ENCODE data around the gene POLG.

Gene POLG

DNA sequence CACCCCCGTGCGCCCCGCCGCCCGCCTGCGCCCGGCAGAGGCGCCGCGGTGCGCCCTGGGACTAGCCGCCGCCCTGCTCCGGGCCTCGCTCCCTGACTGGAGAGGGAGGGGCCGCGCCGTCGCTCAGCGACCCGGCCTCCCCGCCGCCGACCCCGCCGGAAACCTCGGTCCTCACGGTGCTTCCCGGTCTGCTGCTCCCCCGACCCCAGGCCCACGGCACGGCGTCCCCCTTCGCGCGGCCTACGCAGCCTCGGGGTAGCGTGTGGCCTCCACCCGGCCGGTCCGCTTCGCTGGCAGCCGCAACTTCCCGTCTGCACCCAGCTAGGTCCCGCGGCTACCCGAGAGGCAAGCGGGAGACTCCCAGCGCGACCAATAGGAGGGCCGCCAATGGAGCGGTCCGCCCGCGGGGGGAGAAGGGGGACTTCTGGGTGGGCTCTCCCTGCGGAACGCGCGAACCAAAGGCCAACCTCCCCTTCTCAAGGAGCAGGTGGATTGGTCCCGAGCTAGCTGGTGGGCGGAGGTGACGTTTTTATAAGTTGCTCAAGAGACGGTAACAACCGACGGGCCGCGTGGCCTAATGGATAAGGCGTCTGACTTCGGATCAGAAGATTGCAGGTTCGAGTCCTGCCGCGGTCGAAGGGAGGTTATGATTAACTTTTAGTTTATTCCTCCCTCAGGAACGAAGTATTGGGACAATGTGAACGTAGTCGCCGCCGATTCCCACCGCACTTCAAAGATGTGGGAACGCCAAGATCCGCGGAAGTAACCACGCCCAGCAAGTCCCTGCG lies at the start of gene POLG:
POLG (minus strand) TSS at position 315 of the 788 bp plus-strand sequence. CDS start 1,070 bp downstream, outside the sequence.
- DNase-seq = peak; percentile 90 to 97

DNA sequence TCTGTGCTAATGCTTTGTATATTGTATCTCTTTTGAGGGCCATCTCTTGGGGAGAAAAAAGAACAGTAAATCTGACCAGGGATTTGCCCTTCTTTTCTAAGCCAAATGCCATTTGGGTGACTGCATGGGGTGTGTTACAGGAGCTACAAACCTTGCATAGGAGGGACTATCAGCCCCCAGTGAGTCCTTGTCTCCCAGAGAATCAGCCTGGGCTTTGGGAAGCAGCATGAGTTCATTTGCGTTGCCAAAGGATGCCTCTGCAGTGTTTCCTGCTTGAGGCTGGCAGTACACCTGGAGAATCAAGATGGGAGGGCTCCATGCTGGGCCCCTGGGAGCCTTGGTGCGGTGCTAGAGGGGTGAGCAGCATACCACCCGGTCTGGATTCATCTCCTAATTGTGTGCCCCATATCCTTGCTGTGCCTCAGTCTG lies 49.6 kb upstream of the POLG start:
- DNase-seq = no peak

DNA sequence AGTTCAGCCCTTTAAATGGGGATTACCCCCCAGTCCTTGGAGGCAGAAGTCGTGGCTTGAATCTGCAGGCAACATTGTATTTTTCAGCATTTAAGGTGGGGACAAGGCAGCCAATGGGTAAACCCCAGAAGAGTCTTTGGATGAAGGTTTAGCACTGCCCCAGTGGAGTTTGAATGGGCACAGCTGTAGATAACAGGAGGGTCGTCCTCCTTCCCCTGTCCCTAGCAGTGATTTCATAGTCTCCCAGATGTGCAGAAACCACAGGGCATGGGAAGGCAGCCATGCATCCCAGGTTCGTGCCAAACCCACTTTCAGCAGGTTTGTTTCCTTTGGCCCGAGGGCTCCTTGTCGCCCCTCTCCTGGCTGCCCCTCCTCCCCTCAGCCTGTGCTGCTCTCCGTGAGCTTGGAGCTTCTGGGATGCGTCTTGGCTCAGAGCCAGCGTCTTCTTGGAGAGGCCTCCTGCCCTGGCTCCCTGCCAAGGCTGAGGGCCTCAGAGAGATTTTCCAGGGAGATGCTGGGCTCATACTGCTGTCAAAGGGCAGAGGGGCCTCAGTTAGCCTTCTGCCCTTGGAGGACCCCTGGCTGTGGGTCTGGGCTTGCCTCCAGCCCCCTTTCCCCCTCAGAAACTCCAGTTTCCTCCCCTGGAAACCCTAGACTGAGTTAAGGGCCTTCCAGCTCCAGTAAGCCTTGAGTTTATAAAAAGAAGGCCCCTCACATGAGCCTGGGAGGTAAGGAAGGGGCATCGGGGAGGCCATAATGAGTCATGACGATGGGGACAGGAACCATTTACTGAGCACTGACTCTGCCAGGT lies 48.9 kb upstream of the POLG start:
- DNase-seq = peak; percentile 10 to 66

DNA sequence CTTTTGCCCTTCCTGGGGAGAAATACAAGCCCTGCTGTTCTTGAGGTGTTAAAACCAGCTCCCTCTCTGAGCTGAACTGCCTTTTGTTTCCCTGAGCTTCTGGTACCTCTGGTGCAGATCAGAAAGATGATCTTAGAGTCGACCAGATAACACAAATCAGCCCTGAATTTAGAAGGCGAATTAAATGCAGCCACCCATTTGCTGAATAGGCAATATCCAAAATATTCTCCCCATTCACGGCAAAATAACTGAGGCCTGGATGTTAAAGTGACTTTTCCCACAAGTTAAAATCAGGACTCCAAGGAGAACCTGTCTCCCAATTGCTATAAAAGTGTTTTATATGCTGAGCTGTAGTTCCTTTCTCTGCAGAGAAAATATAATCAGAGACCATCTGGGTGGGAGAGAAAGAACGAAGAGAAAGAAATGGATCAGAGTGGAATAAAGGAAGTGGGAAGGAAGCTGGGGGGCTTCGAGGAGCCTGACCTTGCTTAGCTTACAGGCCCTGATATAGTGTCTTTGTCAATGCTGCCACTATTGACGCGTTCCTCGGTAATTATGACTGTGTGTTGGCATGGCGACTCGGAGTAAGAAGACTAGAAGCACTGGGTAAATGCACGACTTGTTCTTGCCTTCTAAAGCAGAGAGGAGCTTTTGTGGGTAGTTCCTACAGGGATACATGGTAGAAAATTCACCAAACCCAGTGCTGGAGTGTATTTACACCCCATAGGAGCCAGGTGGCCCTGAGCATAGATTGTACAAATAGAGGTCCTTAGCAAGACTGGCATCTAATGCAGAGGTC lies 47.5 kb upstream of the POLG start:
- no peak for DNase-seq

DNA sequence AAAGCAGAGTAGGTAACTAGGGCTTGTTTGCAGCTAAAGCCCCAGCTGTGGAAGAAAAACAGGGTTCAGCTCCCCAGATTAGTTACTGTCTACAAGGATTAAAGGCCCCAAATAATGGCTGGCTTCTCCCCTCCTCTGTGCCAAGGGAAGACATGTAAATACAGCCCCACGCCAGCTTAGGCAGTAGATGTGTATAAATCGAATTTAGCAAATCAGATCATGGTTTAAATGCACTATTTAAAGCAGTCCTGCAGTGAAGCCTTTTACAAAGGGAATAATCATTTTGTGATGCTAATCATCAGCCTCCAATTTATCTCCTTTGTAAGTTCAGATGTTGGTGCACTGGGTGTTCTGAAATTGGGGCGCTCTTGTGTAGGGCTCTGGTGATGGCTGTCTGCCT lies 46.7 kb upstream of the POLG start:
- no peak for DNase-seq

DNA sequence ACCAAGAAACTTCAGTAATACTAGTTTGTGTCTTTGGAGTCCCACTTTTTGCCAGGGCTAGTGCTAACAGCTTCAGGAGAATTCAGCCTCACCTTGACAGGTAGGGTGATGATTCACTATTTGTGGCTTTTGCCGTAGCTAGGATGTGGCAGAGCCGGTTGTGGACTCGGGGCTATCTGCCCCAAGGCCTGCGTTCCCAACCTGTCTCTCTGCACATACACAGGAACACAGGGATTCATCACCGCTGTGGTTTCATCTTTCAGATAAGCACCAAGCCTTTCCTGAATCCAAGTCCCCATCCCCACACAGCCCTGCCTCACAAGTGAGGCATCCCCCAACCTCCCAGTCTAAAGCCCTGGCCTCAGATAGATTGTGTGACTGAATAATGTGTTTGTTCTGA lies 45.2 kb upstream of the POLG start:
- no peak for DNase-seq

DNA sequence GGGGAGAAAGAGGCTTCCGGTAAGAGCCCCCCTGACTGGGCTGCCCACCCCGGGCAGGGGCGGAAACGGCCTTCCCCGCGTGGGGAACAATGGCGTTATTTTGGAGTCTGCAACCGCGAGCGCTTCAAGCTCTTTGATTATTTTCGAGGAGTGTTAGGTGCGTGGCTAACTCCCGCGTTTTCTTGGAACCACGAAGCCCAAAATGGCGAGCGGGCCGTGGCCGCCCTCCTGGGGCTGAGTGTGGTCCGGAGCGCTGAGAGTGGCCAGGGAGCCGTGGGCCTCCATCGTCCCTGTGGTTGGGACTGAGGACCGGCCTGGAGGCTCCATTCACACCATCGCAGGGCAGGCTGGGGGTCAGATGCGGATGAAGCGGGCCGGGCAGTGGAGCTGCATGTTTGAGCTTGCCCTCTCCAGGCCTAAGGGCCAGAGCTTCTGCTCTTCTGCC lies 44.6 kb upstream of the POLG start:
- no peak for DNase-seq

DNA sequence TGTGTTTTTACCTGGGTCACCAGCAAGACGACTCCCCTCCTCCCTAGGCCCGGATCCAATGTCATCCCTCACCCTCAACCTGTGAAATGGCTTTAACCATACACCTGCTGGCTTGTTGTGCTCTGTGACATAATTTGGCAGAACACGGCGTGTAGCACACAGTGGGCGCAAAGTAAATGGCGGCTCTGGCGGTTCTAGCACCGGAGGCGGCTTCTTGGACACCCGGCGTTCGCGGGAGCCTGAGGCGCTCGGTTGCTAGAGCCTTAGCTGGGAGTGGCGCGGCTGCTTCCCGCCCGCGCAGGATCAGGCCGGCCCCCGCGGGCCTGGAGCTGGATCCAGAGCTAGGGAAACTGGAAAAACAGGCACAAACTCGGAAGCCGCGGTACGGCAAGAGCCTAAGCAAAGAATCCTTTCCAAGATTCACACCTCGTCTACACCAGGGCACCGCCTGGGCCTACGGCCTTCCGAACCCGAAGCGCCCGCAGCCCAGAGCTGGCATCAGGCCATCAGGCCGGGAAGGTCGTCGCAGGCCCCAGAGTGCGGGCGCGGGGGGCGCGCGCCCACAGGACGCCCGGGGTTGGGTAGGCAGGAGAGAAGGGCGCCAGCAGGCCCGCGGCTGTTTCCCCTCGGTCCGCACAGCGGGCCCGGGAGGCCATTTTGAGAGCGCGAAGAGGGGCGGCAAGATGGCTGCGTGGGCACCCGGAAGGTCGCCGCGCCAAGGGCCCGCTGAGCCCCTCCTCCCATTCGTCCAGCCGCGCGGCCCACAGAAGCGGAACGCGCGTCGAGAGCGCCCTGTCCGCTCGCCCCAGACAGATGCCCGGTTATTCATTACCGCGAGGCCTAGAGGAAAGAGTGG lies 43.9 kb upstream of the POLG start:
- no peak for DNase-seq

DNA sequence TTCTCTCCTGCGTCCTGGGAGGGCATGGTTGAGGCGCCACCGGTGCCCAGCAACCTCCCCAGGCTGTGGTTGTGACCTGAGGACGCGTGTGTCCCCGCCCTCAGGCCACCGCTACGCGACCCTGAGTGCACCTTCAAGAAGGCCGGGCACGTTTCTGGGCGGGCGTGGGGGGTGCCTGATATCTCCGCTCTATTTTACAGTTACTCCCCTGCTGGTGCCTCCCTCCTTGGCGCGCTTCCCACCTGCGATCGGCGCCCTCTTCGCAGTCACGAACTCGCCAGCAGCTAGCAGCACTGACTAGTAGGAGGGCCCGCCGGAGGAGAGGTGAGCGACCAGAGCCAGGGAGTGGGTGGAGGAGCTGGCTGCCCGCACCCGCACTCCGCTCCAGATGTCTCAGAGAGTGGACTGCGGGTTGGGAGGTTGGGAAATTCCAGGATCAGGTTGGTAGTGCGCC lies 43.2 kb upstream of the POLG start:
- DNase-seq = no peak

DNA sequence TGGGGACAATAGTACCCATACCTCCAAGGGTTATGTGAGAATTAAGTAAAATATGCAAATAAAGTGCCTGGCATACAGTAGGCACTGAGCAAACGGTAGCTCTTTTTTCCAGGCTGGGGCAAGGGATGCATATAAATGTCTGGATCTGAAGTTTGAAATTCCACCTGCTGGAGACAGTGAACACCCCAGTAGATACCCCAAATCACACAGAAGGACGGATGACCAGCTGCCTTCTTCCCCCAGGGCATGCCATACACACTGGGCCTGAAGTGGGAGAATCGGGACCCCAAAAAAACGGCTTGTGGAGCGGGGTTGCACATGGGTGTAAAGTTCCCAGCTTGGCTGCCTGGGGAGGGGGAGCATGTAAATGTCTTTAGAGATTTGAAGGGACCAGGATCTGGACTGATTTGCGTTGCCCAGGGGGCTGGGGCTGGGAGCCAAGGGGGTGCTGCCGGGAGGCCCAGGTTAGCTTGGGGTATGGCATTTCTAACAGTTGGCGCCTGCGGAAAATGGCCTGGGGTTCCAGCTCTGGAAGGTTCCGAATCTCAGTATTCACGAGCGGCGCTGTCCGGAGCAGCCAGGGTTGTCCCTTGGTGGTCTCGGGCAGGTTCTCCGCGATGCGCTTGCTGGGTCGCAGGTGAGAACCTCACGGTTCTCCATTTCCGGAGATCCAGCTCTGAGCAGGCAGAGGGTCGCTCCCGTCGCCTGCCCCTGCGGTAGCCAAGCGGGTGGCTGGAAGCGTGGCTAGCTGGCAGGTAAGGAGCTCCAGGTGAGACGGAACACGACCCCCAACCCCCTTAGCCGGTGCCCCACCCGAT lies 42.6 kb upstream of the POLG start:
- no peak for DNase-seq

DNA sequence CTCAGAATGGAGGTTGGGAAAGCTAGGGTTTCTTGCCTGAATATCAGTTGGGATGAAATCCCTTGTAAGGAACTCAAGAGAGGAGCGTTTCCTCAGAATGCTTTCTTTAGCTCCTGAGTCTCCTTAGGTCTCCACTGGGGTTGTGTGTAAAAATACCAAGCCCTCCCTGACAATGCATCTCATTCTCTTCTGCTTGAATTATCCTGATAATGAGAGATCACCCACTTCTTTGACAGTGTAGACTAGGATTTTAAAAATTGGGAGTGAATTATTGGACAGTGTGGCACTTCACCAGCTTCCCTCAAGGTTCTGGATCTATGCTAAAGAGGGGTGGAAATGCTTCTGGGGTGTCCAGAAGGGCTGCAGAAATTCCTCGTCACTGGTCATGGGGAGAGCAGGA lies 41.8 kb upstream of the POLG start:
- no peak for DNase-seq

DNA sequence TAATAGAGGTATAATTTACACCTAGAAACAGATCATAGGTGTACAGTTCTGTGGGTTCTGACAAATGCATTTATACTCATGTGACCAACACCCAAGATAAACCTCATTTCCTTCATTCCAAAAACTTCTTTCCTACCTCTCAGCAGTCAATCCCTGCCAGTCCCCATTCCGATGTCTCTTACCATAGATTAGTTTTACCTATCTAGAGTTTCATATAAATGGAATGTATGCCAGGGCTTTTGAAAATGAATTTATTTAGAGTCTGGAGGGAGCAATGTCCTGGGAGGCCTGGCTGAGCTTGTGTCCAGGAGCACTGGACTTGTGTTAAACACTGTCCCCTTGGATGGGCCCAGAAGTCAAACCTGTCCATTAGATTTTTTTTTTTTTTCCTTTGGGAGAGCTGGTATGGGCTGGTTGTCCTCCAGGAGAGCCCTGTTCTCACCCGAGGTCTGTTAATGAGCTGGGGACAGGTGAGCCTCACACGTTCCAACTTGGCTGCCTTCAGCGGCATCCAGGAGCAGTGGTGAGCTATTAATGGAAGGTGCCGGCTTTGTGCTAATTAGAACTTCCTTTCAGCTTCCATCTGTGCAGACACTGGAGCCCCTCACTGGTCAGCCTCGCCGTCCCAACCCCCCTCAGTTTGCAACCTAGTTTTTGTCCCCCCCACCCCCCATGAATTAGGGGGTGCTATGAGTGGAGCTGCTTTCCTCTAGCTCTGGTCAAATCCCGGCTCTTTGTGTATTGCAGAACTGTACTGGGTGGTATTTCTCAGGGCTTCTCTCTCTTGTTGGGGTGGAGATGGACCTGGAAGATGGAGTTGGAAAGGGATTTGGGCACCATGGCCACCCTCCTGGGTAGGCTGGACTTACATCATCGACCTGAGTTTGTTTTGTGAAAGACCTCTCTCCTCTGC lies 40.7 kb upstream of the POLG start:
- DNase-seq = peak; percentile 24 to 51

DNA sequence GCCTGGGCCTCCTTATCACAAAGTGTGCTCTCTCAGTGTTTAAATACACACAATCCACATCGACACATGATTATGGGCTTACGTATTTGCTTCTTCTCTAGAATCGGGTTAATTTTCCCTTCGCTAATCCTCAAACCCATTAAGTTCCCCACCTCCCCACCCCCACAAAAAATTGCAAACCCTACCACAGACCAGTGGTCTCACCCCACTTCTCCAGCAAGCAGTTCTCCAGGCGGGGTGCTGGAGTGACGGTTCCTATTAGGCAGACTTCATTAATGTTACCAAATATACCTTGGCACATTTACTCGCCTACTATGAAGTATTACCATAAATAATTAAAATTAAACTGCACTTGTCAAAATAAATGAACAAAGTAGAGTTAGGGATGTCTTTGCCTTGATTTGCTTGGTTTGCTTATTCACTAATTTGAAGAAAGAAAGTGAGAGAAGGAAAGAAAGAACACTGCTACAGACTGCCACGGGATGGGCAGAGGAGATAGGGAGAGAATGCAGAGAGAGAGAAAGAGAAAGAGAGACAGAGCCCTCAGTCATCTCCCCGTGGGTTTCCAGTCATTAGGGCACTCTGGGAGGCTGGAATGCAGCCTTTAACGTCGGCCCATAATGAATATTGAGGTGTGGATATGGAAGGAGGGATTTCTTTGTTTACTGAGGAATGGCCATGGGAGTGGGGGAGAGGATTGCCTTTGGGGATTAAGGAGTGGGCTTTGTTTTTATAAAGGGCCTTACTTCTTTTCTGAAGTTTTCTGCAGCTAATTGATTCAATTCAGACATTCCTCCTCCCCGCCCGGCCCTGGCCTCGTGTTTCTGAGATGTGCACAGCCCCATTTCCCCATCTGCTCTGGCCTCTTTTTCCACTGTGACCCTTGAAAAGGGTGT lies 39.7 kb upstream of the POLG start:
- DNase-seq = no peak

DNA sequence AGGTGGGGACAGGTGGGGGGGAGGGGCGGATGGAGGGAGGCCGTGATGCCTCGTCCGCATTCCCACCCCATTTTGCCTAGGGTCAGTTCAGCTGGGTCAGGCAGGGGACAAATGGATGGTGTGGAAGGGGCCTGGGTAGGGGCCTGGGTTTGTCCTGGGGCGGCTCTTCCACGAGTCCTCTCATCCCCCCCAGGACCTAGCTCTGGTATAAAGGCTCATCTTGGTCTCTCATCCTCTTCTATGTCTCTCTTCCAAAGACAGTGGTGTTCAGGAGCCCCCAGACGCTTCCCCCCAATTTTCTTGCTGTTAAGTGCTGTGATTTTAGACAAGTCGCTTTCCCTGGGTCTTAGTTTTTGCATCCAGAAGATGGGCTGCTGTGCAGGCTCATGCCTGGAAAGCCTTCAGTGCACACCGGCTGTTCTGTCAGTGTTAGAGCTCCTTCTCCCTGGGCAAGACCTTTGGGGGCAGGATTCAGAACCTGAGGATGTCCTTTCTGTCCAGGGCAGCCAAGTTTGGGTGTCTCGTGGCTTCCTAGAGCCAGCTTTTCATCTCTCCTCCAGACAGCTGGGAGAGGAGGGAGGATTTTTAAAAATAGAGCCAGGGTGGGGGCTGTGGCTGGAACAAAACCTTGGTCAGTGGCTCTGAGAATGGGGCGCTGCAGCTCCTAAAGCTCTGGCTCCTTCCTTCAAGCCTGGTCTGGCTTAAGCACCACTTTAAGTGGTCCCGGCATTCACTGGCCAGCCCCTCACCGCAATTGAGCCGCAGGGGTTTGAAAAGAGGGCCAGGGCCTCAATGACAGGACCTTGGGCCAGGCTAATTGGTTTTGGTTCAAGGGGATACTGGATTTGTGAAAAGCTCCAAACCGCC lies 37.7 kb upstream of the POLG start:
- DNase-seq = no peak

DNA sequence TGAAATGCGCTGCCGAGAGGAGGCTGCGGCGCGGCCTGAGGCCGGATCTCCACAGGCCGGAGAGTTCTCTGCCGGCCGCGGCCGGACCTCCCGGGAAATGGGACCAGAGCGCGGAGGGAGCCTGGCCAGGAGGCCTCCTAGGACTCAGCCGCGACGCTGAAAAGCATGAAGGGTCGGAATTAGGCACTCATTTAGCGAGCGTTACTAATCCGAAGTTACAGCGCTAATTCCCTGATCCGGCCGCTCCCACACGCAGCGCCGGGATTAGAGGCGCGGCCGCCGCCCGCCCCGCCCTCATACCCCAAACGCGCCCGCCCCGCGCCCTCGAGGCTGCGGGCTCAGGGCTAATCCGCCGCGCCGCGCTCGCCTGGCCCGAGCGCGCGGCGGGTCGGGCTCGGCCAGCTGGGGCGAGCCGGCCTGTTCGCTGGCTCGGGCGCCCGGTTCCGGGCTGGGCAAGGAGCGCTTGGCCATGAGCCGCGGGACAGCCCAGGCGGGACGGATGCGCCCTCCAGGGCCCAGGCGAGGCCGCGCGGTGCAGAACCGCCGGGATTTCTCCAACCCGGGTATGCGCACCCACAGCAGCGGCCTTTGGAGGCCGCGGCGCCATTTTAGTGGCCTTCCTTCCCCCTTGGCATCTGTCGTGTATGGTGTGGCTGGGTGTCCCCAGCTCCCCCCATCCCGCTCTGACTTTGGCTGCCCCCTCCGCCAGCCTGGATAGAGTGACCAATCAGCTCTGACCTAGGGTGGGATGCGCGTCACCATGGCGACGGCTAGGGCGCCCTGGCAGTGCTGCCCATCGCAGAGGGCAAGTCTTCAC lies 36.8 kb upstream of the POLG start:
- no peak for DNase-seq

DNA sequence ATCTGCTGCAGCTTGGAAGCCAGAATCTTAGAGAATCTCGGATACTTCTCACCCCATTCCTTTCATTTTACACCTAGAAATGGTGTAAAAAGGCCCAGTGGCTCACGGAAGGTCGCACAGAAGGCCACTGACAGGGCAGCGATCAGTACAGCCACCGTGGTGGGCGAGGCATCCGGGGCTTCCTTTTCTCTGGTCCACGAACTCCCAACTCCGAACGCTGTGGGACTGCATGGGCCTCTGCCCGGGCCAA lies 36.3 kb upstream of the POLG start:
- no peak for DNase-seq

All from cerebellar nuclear complex (tissue), 1 donor.